HG02884 (cell line): ENCODE measurements around the gene ATP6V1E1.
"Not testable (repeated sequence)": the region's sequence is repeated elsewhere in the genome, so short reads cannot be mapped to it uniquely, and the experiment has no call there.

Source experiments
- ATAC-seq: cut with Tn5 transposase; IDR thresholded peaks from one replicate; pipeline ENCODE4 v1.9.1; 2021; ENCODE audit warnings: mild to moderate bottlenecking, moderate library complexity; ENCODE audit not compliant: unreplicated experiment

ATP6V1E1 gene

DNA sequence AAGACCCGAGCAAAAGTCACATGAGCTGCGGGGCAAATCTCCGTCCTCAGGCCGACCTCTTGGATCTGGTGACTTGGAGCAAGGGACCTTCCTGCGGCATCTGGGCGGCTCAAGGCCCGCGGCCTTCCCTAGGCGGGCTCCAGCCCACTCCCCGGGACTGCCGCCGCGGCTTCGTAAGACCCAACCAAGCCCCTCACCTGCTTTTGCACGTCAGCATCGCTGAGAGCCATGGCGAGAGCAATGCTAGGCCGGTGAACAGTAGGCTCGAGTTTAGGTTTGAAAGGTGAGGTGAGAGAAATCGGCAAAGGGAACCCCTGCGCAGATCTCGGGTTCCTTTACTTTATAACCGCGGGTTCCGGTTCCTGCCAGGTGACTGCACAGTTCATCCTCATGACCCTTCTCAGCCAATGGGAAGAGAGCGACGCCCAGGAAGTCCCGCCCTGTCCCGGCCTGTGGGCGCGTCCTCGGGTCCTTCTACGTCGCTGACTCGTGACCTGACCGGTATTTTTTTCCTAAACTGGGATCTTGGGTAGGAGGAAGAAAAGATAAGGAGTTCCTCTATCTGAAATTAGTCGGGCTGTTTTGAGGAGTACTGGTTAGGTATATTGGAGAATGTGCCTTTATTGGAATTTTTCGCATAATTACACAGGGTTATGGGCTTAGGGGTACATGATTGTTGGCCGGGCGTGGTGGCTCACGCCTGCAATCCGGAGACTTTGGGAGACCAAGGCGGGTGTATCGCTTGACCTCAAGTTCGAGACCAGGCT, at the start of gene ATP6V1E1:
ATP6V1E1 (minus strand) TSS at position 344 of the 767 bp plus-strand sequence; CDS start at position 230, 114 bp downstream.
- peak; percentile 99 for ATAC-seq

DNA sequence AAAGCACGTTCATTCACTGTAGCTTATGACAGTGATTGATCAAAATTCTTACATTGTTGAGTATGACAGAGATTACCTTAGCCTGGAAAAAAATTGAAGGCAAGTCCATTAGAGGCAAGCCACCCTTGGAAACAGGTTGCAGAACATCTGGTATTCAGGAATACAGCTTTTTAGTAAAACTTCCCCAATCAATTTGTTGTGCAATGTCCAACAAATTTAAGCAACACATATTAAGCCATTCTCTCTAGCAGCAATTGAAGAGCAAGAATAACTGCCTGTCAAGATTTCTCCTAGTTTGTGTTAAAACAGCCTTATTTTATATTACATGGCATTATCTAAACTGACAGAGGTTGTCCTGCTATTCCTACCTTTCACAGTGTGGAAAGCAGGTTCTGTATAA, 47.0 kb upstream of the ATP6V1E1 start:
- no peak for ATAC-seq

DNA sequence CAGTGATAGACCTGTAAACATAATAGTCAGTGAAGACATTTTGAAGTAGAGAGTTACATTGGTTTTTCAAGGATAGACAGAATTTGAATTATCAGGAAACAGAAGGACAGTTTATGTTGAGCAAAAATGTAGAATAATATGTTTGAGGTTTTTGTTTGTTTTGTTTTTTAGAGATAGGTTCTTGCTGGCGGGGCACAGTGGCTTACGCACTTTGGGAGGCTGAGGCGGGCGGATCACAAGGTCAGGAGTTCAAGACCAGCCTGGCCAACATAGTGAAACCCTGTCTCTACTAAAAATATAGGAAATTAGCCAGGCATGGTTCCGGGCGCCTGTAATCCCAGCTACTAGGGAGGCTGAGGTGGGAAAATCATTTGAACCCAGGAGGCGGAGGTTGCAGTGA, 45.6 kb upstream of the ATP6V1E1 start:
- no peak for ATAC-seq

DNA sequence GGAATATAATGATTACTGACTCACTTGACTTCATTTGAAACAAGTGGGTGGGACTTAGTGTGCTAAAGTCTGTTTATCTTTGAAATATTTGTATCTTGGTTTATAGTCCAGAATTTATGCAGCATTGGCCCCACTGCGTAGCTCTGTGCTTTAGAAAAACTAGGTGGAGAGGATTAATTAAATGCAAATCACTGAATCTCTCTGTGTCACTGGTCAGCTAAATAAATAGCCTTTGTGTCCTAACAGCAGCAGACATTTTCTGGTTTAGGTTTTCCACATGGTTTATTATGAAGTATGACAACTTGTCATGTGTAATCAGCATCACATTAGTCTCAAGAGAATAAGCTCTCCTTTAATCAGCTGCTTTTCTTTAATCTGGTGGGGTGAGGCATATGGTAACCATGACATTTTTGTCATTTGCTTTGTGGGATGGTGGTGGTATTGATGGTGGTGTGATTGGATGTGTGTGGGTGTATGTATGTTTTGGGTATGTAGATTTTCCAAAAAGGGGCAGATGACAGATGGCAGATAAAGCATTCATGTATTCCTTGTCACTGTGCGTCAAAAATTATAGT, 44.0 kb upstream of the ATP6V1E1 start:
- ATAC-seq: no peak

- not testable (repeated sequence) for ATAC-seq
Measured at GRCh38 chr22:17671521-17672092, 43.1 kb upstream of the ATP6V1E1 start.

- ATAC-seq: no peak
Measured at GRCh38 chr22:17665854-17666253, 37.3 kb upstream of the ATP6V1E1 start.

- ATAC-seq: no peak
Measured at GRCh38 chr22:17665248-17665647, 36.7 kb upstream of the ATP6V1E1 start.

DNA sequence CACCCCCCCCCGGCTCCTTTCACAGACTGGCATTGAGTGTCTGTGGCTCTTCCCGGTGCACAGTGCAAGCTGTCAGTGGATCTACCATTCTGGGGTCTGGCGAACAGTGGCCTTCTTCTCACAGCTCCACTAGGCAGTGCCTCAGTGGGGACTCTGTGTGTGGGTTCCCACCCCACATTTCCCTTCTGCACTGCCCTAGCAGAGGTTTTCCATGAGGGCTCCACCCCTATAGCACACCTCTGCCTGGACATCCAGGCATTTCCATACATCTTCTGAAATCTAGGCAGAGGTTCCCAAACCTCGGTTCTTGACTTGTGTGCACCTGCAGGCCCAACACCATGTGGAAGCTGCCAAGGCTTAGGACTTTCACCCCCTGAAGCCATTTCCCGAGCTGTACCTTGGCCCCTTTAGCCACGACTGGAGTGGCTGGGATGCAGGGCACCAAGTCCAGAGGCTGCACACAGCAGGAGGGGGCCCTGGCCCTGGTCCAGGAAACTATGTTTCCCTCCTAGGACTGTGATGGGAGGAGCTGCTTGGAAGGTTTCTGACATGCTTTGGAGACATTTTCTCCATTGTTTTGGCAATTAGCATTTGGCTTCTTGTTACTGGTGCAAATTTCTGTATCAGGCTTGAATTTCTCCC, 36.0 kb upstream of the ATP6V1E1 start:
- no peak for ATAC-seq

GRCh38 chr22:17656870-17657395, 28.4 kb upstream of the ATP6V1E1 start:
- no peak for ATAC-seq

GRCh38 chr22:17655289-17655688, 26.7 kb upstream of the ATP6V1E1 start:
- no peak for ATAC-seq

- no peak for ATAC-seq
Measured at GRCh38 chr22:17648569-17648968, 20.0 kb upstream of the ATP6V1E1 start.

DNA sequence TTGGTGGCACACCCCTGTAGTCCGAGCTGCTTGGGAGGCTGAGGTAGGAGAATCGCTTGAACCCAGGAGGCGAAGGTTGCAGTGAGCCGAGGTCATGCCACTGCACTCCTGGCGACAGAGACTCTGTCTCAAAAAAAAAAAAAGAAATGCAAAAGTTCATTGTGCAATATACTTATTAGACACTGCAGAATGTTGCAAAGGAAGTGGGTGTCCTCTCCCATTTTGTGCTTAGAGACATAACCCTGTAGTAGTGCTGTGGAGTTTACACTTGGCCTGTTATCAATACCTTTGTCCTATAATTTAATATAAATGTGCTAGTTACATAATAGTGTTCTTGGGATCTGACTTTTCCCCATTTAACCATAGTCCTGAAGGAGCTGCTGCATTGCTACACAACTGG, 19.4 kb upstream of the ATP6V1E1 start:
- ATAC-seq: no peak

- ATAC-seq: no peak
Measured at GRCh38 chr22:17647452-17647851, 18.9 kb upstream of the ATP6V1E1 start.

- ATAC-seq: not testable (repeated sequence)
Measured at GRCh38 chr22:17642357-17642756, 13.8 kb upstream of the ATP6V1E1 start.

GRCh38 chr22:17641269-17641668, 12.7 kb upstream of the ATP6V1E1 start:
- no peak for ATAC-seq

- ATAC-seq: no peak
Measured at GRCh38 chr22:17639247-17639741, 10.7 kb upstream of the ATP6V1E1 start.

- ATAC-seq: peak; percentile 90
Measured at GRCh38 chr22:17638432-17639246, 10.1 kb upstream of the ATP6V1E1 start, which contains the start of gene BCL2L13. Gene BCL2L13 (plus strand): TSS chr22:17638757. CDS start chr22:17655712, 16,955 bp downstream.

- peak; percentile 22 for ATAC-seq
Measured at GRCh38 chr22:17638182-17638431, 9.6 kb upstream of the ATP6V1E1 start.

DNA sequence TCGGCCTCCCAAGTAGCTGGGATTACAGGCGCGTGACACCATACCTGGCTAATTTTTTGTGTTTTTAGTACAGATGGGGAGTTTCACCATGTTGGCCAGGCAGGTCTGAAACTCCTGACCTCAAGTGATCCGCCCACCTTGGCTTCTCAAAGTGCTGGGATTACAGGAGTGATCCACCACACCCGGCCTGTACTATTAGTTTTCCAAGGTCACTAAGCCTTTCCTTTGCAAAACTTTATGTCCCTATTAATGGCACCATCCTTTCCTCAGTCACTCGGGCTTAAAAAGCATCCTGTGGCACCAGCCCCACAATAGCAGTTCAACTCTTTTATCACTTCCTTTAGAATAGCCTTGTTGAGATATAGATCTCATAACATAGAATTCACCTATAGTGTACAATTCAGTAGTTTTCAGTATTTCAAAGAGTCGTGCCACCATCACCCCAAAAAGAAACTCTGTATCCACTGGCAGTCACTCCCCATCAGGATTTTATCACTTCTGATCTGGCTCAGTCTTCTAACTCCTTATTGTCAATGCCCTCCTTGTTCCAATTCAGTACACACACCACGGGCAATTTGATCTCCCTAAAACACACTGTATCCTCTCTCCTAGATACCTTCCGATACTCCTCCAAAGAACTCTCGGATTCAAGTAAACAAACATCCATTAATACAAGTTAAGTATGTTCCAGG, 9.1 kb upstream of the ATP6V1E1 start:
- ATAC-seq: no peak

- not testable (repeated sequence) for ATAC-seq
Measured at GRCh38 chr22:17636850-17637249, 8.3 kb upstream of the ATP6V1E1 start.
